Spleen (tissue), 11 donors: ENCODE data around the gene ACYP1. TPM values are rescaled to one million over a fixed set of nuclear protein-coding genes. Genes with fewer than 3 reads are reported as not detected.

Source experiments
- DNase-seq: peaks from one replicate; pipeline ENCODE4 v3.0.0-alpha.2; 2020
- H3K27ac ChIP-seq, 8 donors: fragments of 200-600 bp; sonication (generic) in 7 of 8; 1 replicate in 4 of 8; 2 replicates in 4 of 8; pipeline versions ENCODE4 v1.5.0 to v1.8.0; 2016 to 2021; ENCODE audit warnings: inconsistent platforms in 4 of 8, mild to moderate bottlenecking in 4 of 8, moderate library complexity in 1 of 8
- H3K27me3 ChIP-seq, 7 donors: fragments of 200-600 bp; sonication (generic) in 6 of 7; replicated peaks in 1 of 7; 1 replicate in 4 of 7; 2 replicates in 3 of 7; pipeline versions ENCODE4 v1.5.0 to v1.8.0; 2016 to 2021; ENCODE audit warnings: inconsistent platforms in 3 of 7, mild to moderate bottlenecking in 1 of 7
- H3K36me3 ChIP-seq, 6 donors: fragments of 200-600 bp; sonication (generic) in 5 of 6; 1 replicate in 4 of 6; 2 replicates in 2 of 6; pipeline versions ENCODE4 v1.5.0 to v1.8.0; 2016 to 2021; ENCODE audit warnings: inconsistent platforms in 2 of 6
- H3K4me1 ChIP-seq, 6 donors: fragments of 200-600 bp; sonication (generic) in 5 of 6; 1 replicate in 3 of 6; 2 replicates in 3 of 6; pipeline versions ENCODE4 v1.5.0 to v1.8.0; 2016 to 2021; ENCODE audit warnings: inconsistent platforms in 3 of 6
- H3K4me3 ChIP-seq, 8 donors: fragments of 200-600 bp; sonication (generic) in 7 of 8; 1 replicate in 4 of 8; 2 replicates in 4 of 8; pipeline versions ENCODE4 v1.5.0 to v1.8.0; 2016 to 2021; ENCODE audit warnings: inconsistent platforms in 4 of 8, mild to moderate bottlenecking in 4 of 8, moderate library complexity in 2 of 8
- H3K9me3 ChIP-seq, 8 donors: fragments of 200-600 bp; sonication (generic) in 7 of 8; 1 replicate in 4 of 8; 2 replicates in 4 of 8; pipeline versions ENCODE4 v1.5.0 to v1.8.0; 2016 to 2021; ENCODE audit warnings: inconsistent platforms in 4 of 8
- CTCF ChIP-seq, 11 experiments: fragments of 200-600 bp in 7 of 11; fragments of 450-650 bp in 4 of 11; sonication (generic) in 4 of 11; IDR thresholded peaks in 8 of 11; conservative IDR thresholded peaks in 3 of 11; 1 replicate in 7 of 11; 2 replicates in 4 of 11; pipeline versions ENCODE4 v1.4.0 to v1.8.0; 2016 to 2021; ENCODE audit warnings: antibody characterized with exemption in 11 of 11, inconsistent platforms in 4 of 11, mild to moderate bottlenecking in 1 of 11
- POLR2A ChIP-seq, 3 donors: fragments of 450-650 bp; IDR thresholded peaks; one replicate each; pipeline ENCODE4 v1.5.1; 2017; ENCODE audit warnings: antibody characterized with exemption in 3 of 3, mild to moderate bottlenecking in 1 of 3
- POLR2AphosphoS5 ChIP-seq, 3 donors: sonication (generic); formaldehyde crosslinking; IDR thresholded peaks; one replicate each; pipeline ENCODE4 v1.5.1; 2017; ENCODE audit warnings: antibody characterized with exemption in 3 of 3
- WGBS, 5 donors: extraction: QIAGEN DNeasy Blood & Tissue Kit in 3 of 5; methylation state at CpG; one replicate each; pipeline versions ENCODE4 v1.1.5 to v1.1.7; 2013 to 2018; 5-methylcytosine and 5-hydroxymethylcytosine counted together
- intact Hi-C: fragments of 100-400 bp; cut with DNase I; formaldehyde crosslinking; loops from one replicate; pipeline ENCODE4 v1.15.0; 2023; ENCODE audit warnings: low total_unique reads
- polyA plus RNA-seq, 3 donors: library from polyadenylated mRNA; stranded (reverse); fragments of 200-250 nt; gene quantifications; one replicate each; pipeline ENCODE4 v1.2.1, GENCODE V29; 2013
- total RNA-seq, 7 donors: library from RNA; depleted of rRNA in 3 of 7; stranded (reverse); fragments of >200 nt in 3 of 7; fragmentation: NEBNext Ultra II Directional in 4 of 7; extraction: Animal tissue kit (Norgen Biotek cat#: 25700) in 4 of 7; gene quantifications; one replicate each; pipeline versions ENCODE4 v1.1.0 to v1.2.1, GENCODE V29; 2016 to 2021
- donor health status: healthy with polysubstance abuse.
- donor health status: DM: no; HTN: no; CAD: no; lungs with moderate emphysema.
- donor health status: DM: no; HTN: no; CAD: no.
- donor health status: Bipolar disorder and iron deficiency.
- donor health status: healthy.
- donor health status: DM: no; HTN: no; CAD: no.
- donor health status: DM: yes; HTN: yes; CAD: no.

Gene ACYP1
- total and polyA plus RNA-seq, 10 donors, result 6.8 to 27.7 (median 20.2) TPM

DNA sequence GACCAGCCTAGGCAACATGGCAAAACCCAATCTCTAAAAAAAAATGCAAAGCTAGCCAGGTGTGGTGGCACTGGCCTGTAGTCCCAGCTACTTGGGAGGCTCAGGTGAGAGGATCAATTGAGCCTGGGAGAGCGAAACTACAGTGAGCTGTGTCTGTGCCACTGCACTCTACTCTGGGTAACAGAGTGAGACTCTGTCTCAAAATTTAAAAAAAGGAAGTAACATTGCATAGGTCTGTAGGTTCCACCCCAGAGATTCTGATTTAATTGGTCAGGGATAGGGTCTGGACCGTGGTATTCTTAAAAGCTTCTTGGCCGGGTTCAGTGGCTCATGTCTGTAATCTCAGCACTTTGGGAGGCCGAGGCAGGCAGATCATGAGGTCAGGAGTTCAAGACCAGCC, 31.9 kb upstream of the ACYP1 start:
- DNase-seq, result no peak
- intact Hi-C loops, result no loop called here
- TF ChIP-seq POLR2AphosphoS5 (IDR thresholded peaks at IDR 0.05) (no peak), POLR2A (IDR thresholded peaks at IDR 0.05) (no peak), CTCF (IDR thresholded peaks at IDR 0.05 in 8 of 11, conservative IDR thresholded peaks at IDR 0.05 in 3 of 11) (no peak)
- 80 to 89% (median 85%) methylated on average over 4 of the region's 4 CpGs for WGBS, 5 donors
- Histone ChIP-seq H3K4me3 (no peak overlapping the region), H3K4me1 (peaks cover 0 to 5% (median 0%) of the 10 kb centered on the region in 6 donors), H3K27ac (no peak overlapping the region), H3K36me3 (peaks cover 7 to 100% (median 90%) of the 10 kb centered on the region in 6 donors), H3K27me3 (no peaks in the 10 kb centered on the region), H3K9me3 (no peaks in the 10 kb centered on the region)

GRCh38 chr14:75094896-75095295, 31.1 kb upstream of the ACYP1 start:
- H3K27ac ChIP-seq, result no peak overlapping the region
- intact Hi-C loops, result no loop called here
- H3K9me3 ChIP-seq, result no peaks in the 10 kb centered on the region
- WGBS, 5 donors, result 92 to 98% (median 96%) methylated on average over 3 of the region's 3 CpGs
- no peak for TF ChIP-seq CTCF (IDR thresholded peaks at IDR 0.05 in 8 of 11, conservative IDR thresholded peaks at IDR 0.05 in 3 of 11)
- no peak for TF ChIP-seq POLR2AphosphoS5 (IDR thresholded peaks at IDR 0.05)
- no peak for TF ChIP-seq POLR2A (IDR thresholded peaks at IDR 0.05)
- DNase-seq, result no peak
- no peaks in the 10 kb centered on the region for H3K27me3 ChIP-seq
- no peak overlapping the region for H3K4me3 ChIP-seq
- H3K36me3 ChIP-seq, result peaks cover 7 to 100% (median 91%) of the 10 kb centered on the region in 6 donors
- H3K4me1 ChIP-seq, result peaks cover 0 to 5% (median 0%) of the 10 kb centered on the region in 6 donors

GRCh38 chr14:75092698-75093097, 28.9 kb upstream of the ACYP1 start:
- DNase-seq, result no peak
- Histone ChIP-seq H3K9me3 (no peaks in the 10 kb centered on the region), H3K27me3 (no peaks in the 10 kb centered on the region), H3K36me3 (peaks cover 3 to 100% (median 87%) of the 10 kb centered on the region in 6 donors), H3K27ac (no peak overlapping the region), H3K4me1 (peaks cover 0 to 5% (median 0%) of the 10 kb centered on the region in 6 donors), H3K4me3 (no peak overlapping the region)
- intact Hi-C loops, result no loop called here
- 89 to 99% (median 95%) methylated on average over 2 of the region's 2 CpGs for WGBS, 5 donors
- no peak for TF ChIP-seq POLR2AphosphoS5 (IDR thresholded peaks at IDR 0.05)
- no peak for TF ChIP-seq CTCF (IDR thresholded peaks at IDR 0.05 in 8 of 11, conservative IDR thresholded peaks at IDR 0.05 in 3 of 11)
- TF ChIP-seq POLR2A (IDR thresholded peaks at IDR 0.05), result no peak

GRCh38 chr14:75091251-75091650, 27.4 kb upstream of the ACYP1 start:
- 90 to 95% (median 94%) methylated on average over 8 of the region's 8 CpGs for WGBS, 5 donors
- intact Hi-C loops, result no loop called here

More at GRCh38 chr14:75091251-75091650, 27.4 kb upstream of the ACYP1 start:
- peaks cover 0 to 5% (median 0%) of the 10 kb centered on the region in 6 donors for H3K4me1 ChIP-seq
- H3K27ac ChIP-seq, result no peak overlapping the region
- no peak for TF ChIP-seq POLR2A (IDR thresholded peaks at IDR 0.05)
- TF ChIP-seq CTCF (IDR thresholded peaks at IDR 0.05 in 8 of 11, conservative IDR thresholded peaks at IDR 0.05 in 3 of 11), result no peak
- TF ChIP-seq POLR2AphosphoS5 (IDR thresholded peaks at IDR 0.05), result no peak
- no peak overlapping the region for H3K4me3 ChIP-seq
- H3K36me3 ChIP-seq, result peaks cover 3 to 100% (median 88%) of the 10 kb centered on the region in 6 donors
- H3K9me3 ChIP-seq, result no peaks in the 10 kb centered on the region
- DNase-seq, result no peak
- no peaks in the 10 kb centered on the region for H3K27me3 ChIP-seq
